GM12875 (cell line): Measurements from ENCODE around the gene AFDN.

Experiments
- H3K4me3 ChIP-seq: one replicate; pipeline ENCODE4 v1.5.1; 2011; ENCODE audit warnings: low read depth, low read length, control low read depth
- CTCF ChIP-seq: IDR thresholded peaks from 2 replicates; pipeline ENCODE4 v1.5.1; 2011; ENCODE audit warnings: low read depth, mild to moderate bottlenecking, control low read depth, inconsistent platforms, low read length, moderate library complexity, borderline replicate concordance; ENCODE audit not compliant: insufficient read depth

The AFDN gene

GRCh38 chr6:167930295-167930694, 103.6 kb downstream of the AFDN start:
- H3K4me3 ChIP-seq = no peak overlapping the region
- TF ChIP-seq CTCF = no peak

- no peak for TF ChIP-seq CTCF
- no peak overlapping the region for H3K4me3 ChIP-seq
These were observed 106.0 kb downstream of the AFDN start for GRCh38 chr6:167932468-167933276.

GRCh38 chr6:167933290-167933689, 106.6 kb downstream of the AFDN start:
- no peak for TF ChIP-seq CTCF
- H3K4me3 ChIP-seq = no peak overlapping the region

GRCh38 chr6:167933847-167934246, 107.1 kb downstream of the AFDN start:
- H3K4me3 ChIP-seq = no peak overlapping the region
- no peak for TF ChIP-seq CTCF

- no peak overlapping the region for H3K4me3 ChIP-seq
These were observed 107.7 kb downstream of the AFDN start for GRCh38 chr6:167934426-167934864.

GRCh38 chr6:167936051-167936450, 109.3 kb downstream of the AFDN start:
- no peak overlapping the region for H3K4me3 ChIP-seq
- no peak for TF ChIP-seq CTCF

More at GRCh38 chr6:167934426-167934864, 107.7 kb downstream of the AFDN start:
- TF ChIP-seq CTCF = no peak

GRCh38 chr6:167937301-167937700, 110.6 kb downstream of the AFDN start:
- no peak overlapping the region for H3K4me3 ChIP-seq
- TF ChIP-seq CTCF = no peak
